Loucy (cell line): Measurements from ENCODE around the gene GZMM.

ENCODE experiments used
- EZH2phosphoT487 ChIP-seq: fragments of 200-600 bp; IDR thresholded peaks from 2 replicates; pipeline ENCODE4 v1.6.1; 2018; ENCODE audit warnings: antibody characterized with exemption, mild to moderate bottlenecking, moderate library complexity, borderline replicate concordance
- TF ChIP-seq, protein P1 (sequence below): fragments of 200-600 bp; sonication (generic); conservative IDR thresholded peaks from 2 replicates; pipeline ENCODE4 v1.5.1; 2014; ENCODE audit warnings: mild to moderate bottlenecking, antibody characterized with exemption, low read length

GRCh38 chr19:556611-557382 lies 12.9 kb downstream of the GZMM start:
- TF ChIP-seq, protein P1, sequence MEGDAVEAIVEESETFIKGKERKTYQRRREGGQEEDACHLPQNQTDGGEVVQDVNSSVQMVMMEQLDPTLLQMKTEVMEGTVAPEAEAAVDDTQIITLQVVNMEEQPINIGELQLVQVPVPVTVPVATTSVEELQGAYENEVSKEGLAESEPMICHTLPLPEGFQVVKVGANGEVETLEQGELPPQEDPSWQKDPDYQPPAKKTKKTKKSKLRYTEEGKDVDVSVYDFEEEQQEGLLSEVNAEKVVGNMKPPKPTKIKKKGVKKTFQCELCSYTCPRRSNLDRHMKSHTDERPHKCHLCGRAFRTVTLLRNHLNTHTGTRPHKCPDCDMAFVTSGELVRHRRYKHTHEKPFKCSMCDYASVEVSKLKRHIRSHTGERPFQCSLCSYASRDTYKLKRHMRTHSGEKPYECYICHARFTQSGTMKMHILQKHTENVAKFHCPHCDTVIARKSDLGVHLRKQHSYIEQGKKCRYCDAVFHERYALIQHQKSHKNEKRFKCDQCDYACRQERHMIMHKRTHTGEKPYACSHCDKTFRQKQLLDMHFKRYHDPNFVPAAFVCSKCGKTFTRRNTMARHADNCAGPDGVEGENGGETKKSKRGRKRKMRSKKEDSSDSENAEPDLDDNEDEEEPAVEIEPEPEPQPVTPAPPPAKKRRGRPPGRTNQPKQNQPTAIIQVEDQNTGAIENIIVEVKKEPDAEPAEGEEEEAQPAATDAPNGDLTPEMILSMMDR = no peak
- TF ChIP-seq EZH2phosphoT487 = no peak
